Caki2 (cell line): ENCODE measurements around the gene CAMSAP3. TPM values are rescaled to one million over a fixed set of nuclear protein-coding genes. Genes with fewer than 3 reads are reported as not detected.

Source experiments
- DNase-seq: peaks from one replicate; pipeline ENCODE4 v3.0.0-alpha.2; 2015; ENCODE audit warnings: low read depth
- in situ Hi-C: cut with HindIII; loops from 2 replicates; pipeline ENCODE4 v1.10.0; 2016; ENCODE audit warnings: low sequenced_read_pairs, low pct_unique_long_range_greater_than_20kb, mixed read lengths
- total RNA-seq: library from RNA; depleted of rRNA; stranded (reverse); fragments of >200 nt; shearing (Covaris generic); gene quantifications from 2 replicates; pipeline ENCODE4 v1.2.3, GENCODE V29; 2014; ENCODE audit warnings: low replicate concordance; rRNA removed

CAMSAP3 gene, protein sequence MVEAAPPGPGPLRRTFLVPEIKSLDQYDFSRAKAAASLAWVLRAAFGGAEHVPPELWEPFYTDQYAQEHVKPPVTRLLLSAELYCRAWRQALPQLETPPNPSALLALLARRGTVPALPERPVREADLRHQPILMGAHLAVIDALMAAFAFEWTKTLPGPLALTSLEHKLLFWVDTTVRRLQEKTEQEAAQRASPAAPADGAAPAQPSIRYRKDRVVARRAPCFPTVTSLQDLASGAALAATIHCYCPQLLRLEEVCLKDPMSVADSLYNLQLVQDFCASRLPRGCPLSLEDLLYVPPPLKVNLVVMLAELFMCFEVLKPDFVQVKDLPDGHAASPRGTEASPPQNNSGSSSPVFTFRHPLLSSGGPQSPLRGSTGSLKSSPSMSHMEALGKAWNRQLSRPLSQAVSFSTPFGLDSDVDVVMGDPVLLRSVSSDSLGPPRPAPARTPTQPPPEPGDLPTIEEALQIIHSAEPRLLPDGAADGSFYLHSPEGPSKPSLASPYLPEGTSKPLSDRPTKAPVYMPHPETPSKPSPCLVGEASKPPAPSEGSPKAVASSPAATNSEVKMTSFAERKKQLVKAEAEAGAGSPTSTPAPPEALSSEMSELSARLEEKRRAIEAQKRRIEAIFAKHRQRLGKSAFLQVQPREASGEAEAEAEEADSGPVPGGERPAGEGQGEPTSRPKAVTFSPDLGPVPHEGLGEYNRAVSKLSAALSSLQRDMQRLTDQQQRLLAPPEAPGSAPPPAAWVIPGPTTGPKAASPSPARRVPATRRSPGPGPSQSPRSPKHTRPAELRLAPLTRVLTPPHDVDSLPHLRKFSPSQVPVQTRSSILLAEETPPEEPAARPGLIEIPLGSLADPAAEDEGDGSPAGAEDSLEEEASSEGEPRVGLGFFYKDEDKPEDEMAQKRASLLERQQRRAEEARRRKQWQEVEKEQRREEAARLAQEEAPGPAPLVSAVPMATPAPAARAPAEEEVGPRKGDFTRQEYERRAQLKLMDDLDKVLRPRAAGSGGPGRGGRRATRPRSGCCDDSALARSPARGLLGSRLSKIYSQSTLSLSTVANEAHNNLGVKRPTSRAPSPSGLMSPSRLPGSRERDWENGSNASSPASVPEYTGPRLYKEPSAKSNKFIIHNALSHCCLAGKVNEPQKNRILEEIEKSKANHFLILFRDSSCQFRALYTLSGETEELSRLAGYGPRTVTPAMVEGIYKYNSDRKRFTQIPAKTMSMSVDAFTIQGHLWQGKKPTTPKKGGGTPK
- total RNA-seq: 3.9 and 5.2 TPM in 2 replicates

DNA sequence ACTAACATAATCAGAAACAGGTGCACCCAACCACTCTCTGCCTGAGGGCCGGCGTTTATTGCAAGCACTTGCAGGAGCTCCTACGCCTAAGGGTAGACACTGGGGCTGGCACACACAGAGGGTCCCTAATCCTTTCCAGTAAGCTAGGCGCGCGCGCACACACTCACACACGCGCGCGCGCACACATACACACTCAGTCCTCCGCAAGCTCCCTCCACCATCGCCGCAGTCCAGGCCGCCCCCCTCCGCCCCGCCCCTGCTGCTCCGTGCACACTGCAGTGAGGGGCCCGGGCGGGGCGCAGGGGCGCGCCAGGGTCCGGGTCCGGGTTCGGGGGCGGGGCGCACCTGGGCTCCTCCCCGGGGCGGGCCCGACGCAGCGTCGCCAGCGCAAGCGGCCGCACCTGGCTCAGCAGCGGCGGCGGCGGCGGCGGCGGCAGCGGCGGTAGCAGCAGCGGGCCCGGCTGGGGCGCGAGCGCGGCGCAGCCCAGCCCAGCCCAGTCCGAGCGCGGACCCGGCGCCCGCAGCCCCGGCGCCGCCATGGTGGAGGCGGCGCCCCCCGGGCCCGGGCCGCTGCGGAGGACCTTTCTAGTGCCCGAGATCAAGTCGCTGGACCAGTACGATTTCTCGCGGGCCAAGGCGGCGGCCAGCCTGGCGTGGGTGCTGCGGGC is at the start of gene CAMSAP3:
TSS of gene CAMSAP3 (plus strand) at position 398 of the 668 bp plus-strand sequence. CDS start at position 538, 140 bp downstream.
- DNase-seq: peak; percentile 21
- in situ Hi-C loops: no loop called here

DNA sequence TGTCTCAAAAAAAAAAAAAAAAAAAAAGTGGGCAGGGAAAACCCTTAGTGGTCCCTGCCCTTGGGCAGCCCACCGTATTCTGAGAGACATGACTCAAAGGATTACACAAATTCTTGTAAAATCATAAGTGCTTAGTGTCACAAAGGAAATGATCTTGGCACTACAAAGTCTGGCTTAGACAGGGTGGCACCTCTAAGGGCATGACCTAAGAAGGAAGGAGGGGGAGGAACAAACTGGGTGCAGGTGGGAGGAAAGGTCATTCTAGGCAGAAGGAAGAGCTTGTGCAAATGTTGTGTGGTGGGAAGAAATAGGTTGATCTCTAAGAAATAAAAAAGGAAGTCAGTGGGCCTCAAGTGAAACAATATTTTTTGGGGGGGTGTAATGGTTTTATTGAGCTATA is 49.8 kb upstream of the CAMSAP3 start:
- in situ Hi-C loops: no loop called here
- no peak for DNase-seq

DNA sequence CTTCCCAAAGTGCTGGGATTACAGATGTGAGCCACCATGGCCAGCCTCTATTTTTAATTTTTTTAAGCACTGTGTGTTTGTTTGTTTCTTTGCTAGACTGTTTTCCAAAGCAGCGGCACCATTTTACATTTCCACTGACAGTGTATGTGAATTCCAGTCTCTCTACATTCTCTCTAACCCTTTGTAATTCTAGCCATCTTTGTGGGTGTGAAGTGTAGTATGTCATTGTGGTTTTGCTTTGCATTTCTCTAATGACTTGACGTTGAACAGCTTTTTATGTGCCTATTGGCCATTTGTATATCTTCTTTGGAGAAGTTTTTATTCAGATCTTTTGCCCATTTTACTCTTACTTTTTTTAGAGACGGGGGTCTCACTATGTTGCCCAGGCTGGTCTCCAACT is 48.5 kb upstream of the CAMSAP3 start:
- no peak for DNase-seq
- in situ Hi-C loops: no loop called here

DNA sequence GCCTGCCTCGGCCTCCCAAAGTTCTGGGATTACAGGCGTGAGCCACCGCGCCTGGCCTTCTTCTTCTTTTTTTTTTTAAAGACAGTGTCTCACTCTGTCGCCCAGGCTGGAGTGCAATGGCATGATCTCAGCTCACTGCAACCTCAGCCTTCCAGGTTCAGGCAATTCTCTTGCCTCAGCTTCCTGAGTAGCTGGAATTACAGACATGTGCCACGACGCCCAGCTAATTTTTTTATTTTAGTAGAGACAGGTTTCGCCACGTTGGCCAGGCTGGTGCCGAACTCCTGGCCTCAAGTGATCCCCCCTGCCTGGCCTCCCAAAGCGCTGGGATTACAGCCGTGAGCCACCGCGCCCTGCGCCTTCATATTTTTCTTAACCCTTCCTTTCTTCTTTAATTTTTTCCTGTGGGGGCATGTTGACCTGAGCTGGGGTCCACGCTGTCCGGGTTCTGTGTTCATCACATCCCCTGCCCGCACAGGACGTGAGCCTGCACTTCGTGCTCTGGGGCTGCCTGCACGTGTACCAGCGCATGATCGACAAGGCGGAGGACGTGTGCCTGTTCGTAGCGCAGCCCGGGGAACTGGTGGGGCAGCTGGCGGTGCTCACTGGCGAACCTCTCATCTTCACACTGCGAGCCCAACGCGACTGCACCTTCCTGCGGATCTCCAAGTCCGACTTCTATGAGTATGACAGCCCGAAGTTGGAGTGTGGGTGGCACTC is 46.1 kb upstream of the CAMSAP3 start:
- DNase-seq: no peak
- in situ Hi-C loops: no loop called here

DNA sequence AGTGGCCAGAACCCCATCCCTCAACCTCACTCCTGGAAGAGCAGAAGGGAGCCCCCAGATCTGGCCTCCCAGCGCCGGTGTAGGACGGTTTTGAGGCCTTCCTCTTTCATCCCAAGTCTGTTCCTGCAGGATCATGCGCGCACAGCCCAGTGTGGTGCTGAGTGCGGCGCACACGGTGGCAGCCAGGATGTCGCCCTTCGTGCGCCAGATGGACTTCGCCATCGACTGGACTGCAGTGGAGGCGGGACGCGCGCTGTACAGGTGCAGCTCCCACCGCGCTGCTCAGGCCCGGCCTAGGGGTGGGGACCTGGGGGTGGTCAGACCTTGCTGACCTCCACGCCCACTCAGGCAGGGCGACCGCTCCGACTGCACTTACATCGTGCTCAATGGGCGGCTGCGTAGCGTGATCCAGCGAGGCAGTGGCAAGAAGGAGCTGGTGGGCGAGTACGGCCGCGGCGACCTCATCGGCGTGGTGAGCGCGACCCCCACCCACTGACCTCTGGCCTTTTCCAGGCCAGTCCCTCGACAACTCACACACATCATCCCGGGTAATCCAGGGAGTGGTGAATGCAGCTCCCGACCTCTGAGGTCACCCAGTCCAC is 45.4 kb upstream of the CAMSAP3 start:
- in situ Hi-C loops: no loop called here
- DNase-seq: no peak

DNA sequence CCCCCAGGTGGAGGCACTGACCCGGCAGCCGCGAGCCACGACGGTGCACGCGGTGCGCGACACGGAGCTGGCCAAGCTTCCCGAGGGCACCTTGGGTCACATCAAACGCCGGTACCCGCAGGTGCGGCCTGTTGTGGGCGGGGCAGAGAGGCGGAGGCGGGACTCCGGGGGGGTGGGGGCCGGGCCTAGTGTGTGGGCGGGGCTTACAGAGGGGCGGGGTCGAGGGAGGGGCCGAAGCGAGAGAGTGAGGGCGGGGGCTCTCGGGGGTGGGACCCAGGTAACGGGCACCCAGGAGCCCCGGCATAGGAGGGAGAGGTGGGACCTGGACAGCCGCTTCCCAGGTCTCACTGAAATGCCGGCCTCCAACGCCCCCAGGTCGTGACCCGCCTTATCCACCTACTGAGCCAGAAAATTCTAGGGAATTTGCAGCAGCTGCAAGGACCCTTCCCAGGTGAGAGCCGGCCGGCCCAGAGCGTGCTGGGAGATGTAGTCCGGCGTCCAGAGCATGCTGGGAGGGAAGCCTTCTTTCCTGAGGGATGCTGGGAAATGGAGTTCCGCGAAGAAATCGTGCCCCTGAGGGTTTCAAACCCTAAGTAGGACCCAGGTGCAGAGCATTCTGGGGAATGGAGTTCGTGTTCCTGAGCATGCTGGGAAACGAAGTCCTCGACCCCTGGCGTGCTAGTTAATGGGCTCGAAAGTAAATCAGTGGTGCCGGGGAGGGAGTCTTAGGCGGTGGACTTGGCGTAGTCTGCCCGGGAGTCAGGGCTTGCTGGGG is 44.5 kb upstream of the CAMSAP3 start:
- in situ Hi-C loops: no loop called here
- DNase-seq: no peak

DNA sequence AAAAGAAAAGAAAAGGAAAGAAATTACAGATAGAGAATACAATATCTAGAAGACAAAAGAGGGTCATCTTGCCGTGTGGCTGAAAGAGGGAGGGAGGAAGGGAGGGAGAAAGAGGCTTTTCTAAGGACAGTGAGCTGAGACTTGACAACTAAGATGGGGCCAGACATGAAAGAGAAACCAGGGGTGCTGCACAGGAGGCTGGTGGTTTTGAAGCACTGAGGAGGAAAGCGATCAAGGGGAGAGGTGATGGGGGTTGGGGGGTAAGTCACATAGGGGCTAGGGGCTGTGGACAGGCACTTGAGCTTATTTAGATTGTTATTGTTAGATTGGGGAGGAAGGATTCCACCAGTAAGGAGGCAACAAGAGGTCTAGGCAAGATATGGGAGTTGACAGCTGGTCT is 42.9 kb upstream of the CAMSAP3 start:
- in situ Hi-C loops: no loop called here
- no peak for DNase-seq

DNA sequence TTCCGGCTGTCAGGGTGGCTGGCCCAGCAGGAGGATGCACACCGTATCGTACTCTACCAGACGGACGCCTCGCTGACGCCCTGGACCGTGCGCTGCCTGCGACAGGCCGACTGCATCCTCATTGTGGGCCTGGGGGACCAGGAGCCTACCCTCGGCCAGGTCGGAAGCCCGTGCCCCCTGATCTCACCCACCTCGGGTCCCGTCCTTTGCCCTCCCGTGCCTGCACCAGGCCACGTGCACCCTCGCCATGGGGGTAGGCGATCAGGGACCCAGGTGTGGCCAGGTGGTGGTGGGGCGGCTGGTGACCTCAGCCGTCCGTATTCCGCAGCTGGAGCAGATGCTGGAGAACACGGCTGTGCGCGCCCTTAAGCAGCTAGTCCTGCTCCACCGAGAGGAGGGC is 41.1 kb upstream of the CAMSAP3 start:
- no peak for DNase-seq
- in situ Hi-C loops: no loop called here

DNA sequence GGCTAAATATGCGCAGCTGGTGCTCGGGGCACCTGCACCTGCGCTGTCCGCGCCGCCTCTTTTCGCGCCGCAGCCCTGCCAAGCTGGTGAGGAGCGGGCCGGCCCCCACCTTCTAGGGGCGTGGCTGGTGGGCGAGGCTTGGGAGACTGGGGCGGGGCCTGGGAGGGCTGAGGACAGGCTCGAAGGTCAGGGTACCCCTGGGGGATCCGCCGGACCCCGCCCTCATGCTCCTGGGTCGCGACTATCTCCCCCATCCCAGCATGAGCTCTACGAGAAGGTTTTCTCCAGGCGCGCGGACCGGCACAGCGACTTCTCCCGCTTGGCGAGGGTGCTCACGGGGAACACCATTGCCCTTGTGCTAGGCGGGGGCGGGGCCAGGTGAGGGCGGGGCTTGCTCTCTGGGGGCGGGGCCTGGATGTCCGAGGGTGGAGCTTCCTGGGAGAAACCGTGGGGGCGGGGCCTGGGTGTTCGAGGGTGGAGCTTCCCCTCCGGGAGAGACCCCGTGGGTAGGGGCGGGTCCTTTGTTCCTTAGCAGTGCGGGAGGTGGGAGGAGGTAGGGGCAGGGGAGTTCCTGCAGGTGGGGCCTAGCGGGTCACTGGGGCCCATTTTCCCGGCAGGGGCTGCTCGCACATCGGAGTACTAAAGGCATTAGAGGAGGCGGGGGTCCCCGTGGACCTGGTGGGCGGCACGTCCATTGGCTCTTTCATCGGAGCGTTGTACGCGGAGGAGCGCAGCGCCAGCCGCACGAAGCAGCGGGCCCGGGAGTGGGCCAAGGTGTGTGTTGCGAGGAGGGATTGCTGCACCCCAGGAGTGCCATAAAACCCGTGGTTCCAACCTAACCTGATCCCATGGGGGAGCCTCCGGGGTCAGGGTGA is 40.4 kb upstream of the CAMSAP3 start:
- no peak for DNase-seq
- in situ Hi-C loops: no loop called here

DNA sequence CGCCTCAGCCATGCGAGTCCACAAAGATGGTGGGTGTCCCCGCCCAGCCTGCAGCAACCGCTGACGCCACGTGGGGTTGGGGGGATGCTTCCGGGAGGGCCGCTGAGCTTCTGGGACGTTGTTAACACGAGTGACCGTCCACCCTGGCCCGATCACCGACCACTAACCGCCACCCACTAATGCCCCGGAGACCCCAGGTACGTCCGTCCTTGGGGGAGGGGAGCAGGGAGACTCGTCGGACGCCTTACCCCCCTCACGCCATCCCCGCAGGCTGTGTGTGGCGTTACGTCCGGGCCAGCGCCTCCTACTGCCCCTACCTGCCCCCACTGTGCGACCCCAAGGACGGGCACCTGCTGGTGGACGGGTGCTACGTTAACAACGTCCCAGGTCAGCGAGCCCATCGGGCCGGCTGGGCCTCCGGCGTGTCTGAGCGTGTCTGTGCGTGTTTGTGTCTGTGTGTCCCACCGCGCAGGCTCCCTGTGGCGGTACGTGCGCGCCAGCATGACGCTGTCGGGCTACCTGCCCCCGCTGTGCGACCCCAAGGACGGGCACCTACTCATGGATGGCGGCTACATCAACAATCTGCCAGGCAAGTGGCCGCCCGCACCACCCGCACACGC is 38.9 kb upstream of the CAMSAP3 start:
- DNase-seq: no peak
- in situ Hi-C loops: no loop called here

DNA sequence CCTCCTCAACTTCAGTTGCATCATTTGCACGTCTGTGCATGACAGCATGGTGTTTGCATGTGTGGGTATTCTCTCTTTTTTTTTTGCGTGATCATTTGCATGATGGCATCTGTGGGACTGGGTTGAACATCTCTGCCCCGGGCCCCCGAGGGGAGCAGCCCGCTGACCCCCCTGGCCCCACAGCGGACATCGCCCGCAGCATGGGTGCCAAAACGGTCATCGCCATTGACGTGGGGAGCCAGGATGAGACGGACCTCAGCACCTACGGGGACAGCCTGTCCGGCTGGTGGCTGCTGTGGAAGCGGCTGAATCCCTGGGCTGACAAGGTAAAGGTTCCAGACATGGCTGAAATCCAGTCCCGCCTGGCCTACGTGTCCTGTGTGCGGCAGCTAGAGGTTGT is 37.0 kb upstream of the CAMSAP3 start:
- DNase-seq: no peak
- in situ Hi-C loops: no loop called here

DNA sequence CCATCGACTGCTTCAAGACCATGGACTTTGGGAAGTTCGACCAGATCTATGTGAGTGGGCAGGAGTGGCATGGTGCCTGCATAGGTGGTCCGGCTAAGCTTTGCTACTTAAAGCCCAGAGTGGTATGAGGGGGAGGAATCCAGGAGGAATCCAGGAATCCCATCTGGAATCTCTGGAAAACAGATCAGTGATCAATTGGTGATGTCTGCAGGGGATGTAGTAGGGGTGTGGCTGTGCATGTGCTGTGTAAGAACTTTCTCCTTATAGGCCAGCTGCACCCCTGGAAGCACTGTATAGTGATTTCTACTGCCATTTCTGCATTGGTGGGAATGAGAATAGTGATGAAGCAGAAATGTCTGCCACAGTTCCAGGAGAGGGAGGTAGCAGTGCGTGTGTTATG is 36.6 kb upstream of the CAMSAP3 start:
- in situ Hi-C loops: no loop called here

DNA sequence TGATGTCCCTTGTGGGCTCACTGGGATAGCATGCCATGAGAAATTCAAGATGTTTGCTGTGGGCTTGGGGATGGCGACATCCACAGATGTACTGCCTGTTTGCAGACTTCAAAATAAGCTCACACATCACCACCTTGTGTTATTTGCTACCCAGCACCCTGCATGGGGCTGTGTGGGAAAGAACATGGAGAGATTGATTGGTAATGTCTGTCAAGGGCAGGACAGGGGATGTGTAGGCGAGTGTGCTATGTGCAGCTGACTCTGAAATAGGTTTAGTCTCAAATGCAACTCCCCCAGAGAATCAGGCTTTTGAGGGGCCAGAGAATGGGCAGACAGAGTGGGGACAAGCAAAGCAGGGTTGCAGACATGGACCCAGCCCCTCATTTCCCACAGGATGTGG is 35.4 kb upstream of the CAMSAP3 start:
- in situ Hi-C loops: no loop called here
- no peak for DNase-seq

More for the DNA sequence above, 36.6 kb upstream of the CAMSAP3 start:
- DNase-seq: no peak

DNA sequence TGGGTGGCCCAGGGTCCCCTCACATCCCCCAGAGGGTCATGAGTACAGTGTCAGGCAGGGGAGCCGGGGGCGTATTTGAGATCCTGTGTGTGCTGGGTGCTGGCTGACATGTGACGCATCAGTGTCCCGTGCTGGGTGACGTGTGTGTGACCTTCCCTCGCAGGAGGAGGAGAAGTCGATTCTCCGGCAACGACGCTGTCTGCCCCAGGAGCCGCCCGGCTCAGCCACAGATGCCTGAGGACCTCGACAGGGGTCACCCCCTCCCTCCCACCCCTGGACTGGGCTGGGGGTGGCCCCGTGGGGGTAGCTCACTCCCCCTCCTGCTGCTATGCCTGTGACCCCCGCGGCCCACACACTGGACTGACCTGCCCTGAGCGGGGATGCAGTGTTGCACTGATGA is 34.3 kb upstream of the CAMSAP3 start:
- DNase-seq: no peak
- in situ Hi-C loops: no loop called here

DNA sequence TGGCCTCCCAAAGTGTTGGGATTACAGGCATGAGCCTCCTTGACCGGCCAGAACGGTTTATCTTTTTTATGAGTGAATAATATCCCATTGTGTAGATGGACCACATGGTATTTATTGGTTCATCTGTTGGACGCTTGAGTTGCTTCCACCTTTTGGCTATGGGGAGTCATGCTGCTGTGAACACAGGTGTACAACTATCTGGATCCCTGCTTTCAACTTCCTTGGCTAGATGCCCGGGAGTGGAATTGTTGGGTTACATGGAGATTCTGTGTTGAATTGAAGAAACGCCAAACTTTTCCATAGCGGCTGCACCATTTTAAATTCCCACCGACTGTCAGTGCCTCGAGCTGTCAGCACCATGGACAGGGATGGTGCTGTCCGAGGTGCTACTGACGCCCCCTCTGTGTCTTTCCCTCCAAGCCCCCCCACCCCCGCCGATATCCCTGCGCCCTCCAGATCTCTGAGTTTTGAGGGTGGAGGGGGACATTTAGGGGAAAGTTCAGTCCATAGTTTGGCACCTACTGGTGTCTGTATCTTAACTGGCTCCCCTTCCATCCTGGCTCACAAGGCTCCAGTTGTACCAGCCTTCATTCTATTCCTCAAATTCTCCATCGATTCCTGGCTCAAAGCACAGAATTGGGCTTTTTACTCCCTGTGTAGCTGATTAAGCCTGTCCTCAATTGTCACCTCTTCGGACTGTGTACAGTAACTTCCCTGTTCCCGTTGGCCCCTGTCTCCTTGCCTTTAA is 32.8 kb upstream of the CAMSAP3 start:
- in situ Hi-C loops: no loop called here
- no peak for DNase-seq
